HG03439 (cell line): ENCODE results near the gene C2CD2.

Source experiments
- ATAC-seq: cut with Tn5 transposase; IDR thresholded peaks from one replicate; pipeline ENCODE4 v1.9.1; 2021; ENCODE audit warnings: mild to moderate bottlenecking, moderate library complexity; ENCODE audit not compliant: unreplicated experiment

The C2CD2 gene

GRCh38 chr21:41848958-41849580 is 104.7 kb downstream of the C2CD2 start:
- ATAC-seq, result no peak

- no peak for ATAC-seq
Measured at GRCh38 chr21:41848533-41848932, 105.3 kb downstream of the C2CD2 start.

GRCh38 chr21:41847066-41847804 is 106.6 kb downstream of the C2CD2 start:
- ATAC-seq, result no peak

- ATAC-seq, result no peak
Measured at GRCh38 chr21:41846536-41846935, 107.3 kb downstream of the C2CD2 start.

GRCh38 chr21:41846033-41846317 is 107.8 kb downstream of the C2CD2 start:
- ATAC-seq, result no peak

- ATAC-seq, result no peak
Measured at GRCh38 chr21:41845310-41846032, 108.3 kb downstream of the C2CD2 start.

GRCh38 chr21:41843584-41843983 is 110.2 kb downstream of the C2CD2 start:
- no peak for ATAC-seq

GRCh38 chr21:41840880-41841279 is 112.9 kb downstream of the C2CD2 start:
- no peak for ATAC-seq

- no peak for ATAC-seq
Measured at GRCh38 chr21:41839387-41840000, 114.3 kb downstream of the C2CD2 start.

- no peak for ATAC-seq
Measured at GRCh38 chr21:41837756-41838297, 116.0 kb downstream of the C2CD2 start.

GRCh38 chr21:41836166-41837015 is 117.4 kb downstream of the C2CD2 start:
- no peak for ATAC-seq

GRCh38 chr21:41835711-41836154 is 118.1 kb downstream of the C2CD2 start:
- no peak for ATAC-seq
